Measurements from ENCODE around the gene DGCR2.
"Not testable (repeated sequence)": the region's sequence is repeated elsewhere in the genome, so short reads cannot be mapped to it uniquely, and the experiment has no call there.

The DGCR2 gene

GRCh38 chr22:19072853-19073252, 49.4 kb downstream of the DGCR2 start:
- DNase-seq = not testable (repeated sequence)

- no peak for DNase-seq
Measured at GRCh38 chr22:19070397-19071169, 51.6 kb downstream of the DGCR2 start.

- no peak for DNase-seq
Measured at GRCh38 chr22:19069451-19069850, 52.8 kb downstream of the DGCR2 start.

GRCh38 chr22:19068784-19069271, 53.4 kb downstream of the DGCR2 start:
- DNase-seq = no peak

GRCh38 chr22:19067696-19068348, 54.4 kb downstream of the DGCR2 start:
- DNase-seq = no peak

- DNase-seq = no peak
Measured at GRCh38 chr22:19066531-19067271, 55.5 kb downstream of the DGCR2 start.

GRCh38 chr22:19065929-19066328, 56.3 kb downstream of the DGCR2 start:
- no peak for DNase-seq

- no peak for DNase-seq
Measured at GRCh38 chr22:19065298-19065859, 56.8 kb downstream of the DGCR2 start.

- no peak for DNase-seq
Measured at GRCh38 chr22:19064354-19065054, 57.7 kb downstream of the DGCR2 start.

GRCh38 chr22:19063581-19064353, 58.4 kb downstream of the DGCR2 start:
- DNase-seq = no peak

GRCh38 chr22:19062943-19063308, 59.3 kb downstream of the DGCR2 start:
- no peak for DNase-seq

GRCh38 chr22:19062139-19062942, 59.9 kb downstream of the DGCR2 start:
- DNase-seq = no peak

GRCh38 chr22:19061471-19062138, 60.6 kb downstream of the DGCR2 start:
- no peak for DNase-seq

GRCh38 chr22:19060356-19061009, 61.7 kb downstream of the DGCR2 start:
- no peak for DNase-seq

GRCh38 chr22:19059481-19060278, 62.5 kb downstream of the DGCR2 start:
- no peak for DNase-seq

GRCh38 chr22:19058713-19059451, 63.3 kb downstream of the DGCR2 start:
- no peak for DNase-seq

GRCh38 chr22:19057999-19058491, 64.2 kb downstream of the DGCR2 start:
- no peak for DNase-seq

GRCh38 chr22:19057539-19057938, 64.7 kb downstream of the DGCR2 start:
- DNase-seq = no peak
